IMR-90 (cell line): ENCODE results near the gene UBE2E2. TPM values are rescaled to one million over a fixed set of nuclear protein-coding genes. Genes with fewer than 3 reads are reported as not detected.

Experiments
- ATAC-seq: fragments of 200-7000 bp; cut with Tn5 transposase; 2 replicates; pipeline ENCODE4 v1.9.1; 2020; ENCODE audit warnings: low read depth, mild to moderate bottlenecking, moderate library complexity
- BruUV-seq: library from RNA; stranded (reverse); fragments of 400-500 nt; replicated peaks from 2 replicates; lab custom pipeline; 2021; lab: Mats Ljungman, UMichigan
- CTCF ChIA-PET: fragments of 300-600 bp; formaldehyde crosslinking; extraction: SDS; loops from one replicate; lab custom pipeline; 2021; ENCODE audit warnings: antibody characterized with exemption; lab: Yijun Ruan, JAX
- POLR2A ChIA-PET: fragments of 300-600 bp; sonication (Branson Sonifier 250); formaldehyde crosslinking; loops from one replicate; lab custom pipeline; 2022; ENCODE audit warnings: antibody characterized with exemption; ENCODE audit not compliant: unreplicated experiment; lab: Charles Lee
- DNase-seq: peaks from one replicate; pipeline ENCODE4 v3.0.0; 2013
- H2AFZ ChIP-seq: replicated peaks from 2 replicates; pipeline ENCODE3; 2013; ENCODE audit warnings: low read length, mild to moderate bottlenecking; ENCODE audit not compliant: poor library complexity
- H2AK5ac ChIP-seq: 2 replicates; pipeline ENCODE4 v1.6.1; 2013; ENCODE audit warnings: low read depth, low read length, inconsistent platforms
- H2AK9ac ChIP-seq: replicated peaks from 2 replicates; pipeline ENCODE3; 2013; ENCODE audit warnings: mild to moderate bottlenecking, low read depth, low read length, moderate library complexity; ENCODE audit not compliant: poor library complexity
- H2BK120ac ChIP-seq: 2 replicates; pipeline ENCODE4 v1.6.1; 2013; ENCODE audit warnings: low read depth, low read length, inconsistent platforms
- H2BK15ac ChIP-seq: 3 replicates; pipeline ENCODE4 v1.6.1; 2013; ENCODE audit warnings: low read depth, low read length, inconsistent platforms
- H2BK20ac ChIP-seq: 2 replicates; pipeline ENCODE4 v1.6.1; 2013; ENCODE audit warnings: low read depth, mild to moderate bottlenecking, inconsistent platforms, low read length, moderate library complexity
- H2BK5ac ChIP-seq: 2 replicates; pipeline ENCODE4 v1.6.1; 2013; ENCODE audit warnings: mild to moderate bottlenecking, low read depth, low read length, inconsistent platforms; ENCODE audit not compliant: poor library complexity, severe bottlenecking
- H3K14ac ChIP-seq: replicated peaks from 2 replicates; pipeline ENCODE4 v1.6.1; 2013; ENCODE audit warnings: low read depth, low read length, inconsistent platforms
- H3K18ac ChIP-seq: 2 replicates; pipeline ENCODE4 v1.6.1; 2013; ENCODE audit warnings: low read depth, low read length, control low read depth
- H3K23ac ChIP-seq: 2 replicates; pipeline ENCODE4 v1.6.1; 2013; ENCODE audit warnings: low read depth, low read length, inconsistent platforms
- H3K27ac ChIP-seq: 2 replicates; pipeline ENCODE4 v1.5.1; 2013; ENCODE audit warnings: mild to moderate bottlenecking, control low read depth, low read length; ENCODE audit not compliant: insufficient read depth
- H3K27me3 ChIP-seq: 2 replicates; pipeline ENCODE4 v1.6.1; 2013; ENCODE audit warnings: low read length; ENCODE audit not compliant: control insufficient read depth, insufficient read depth
- H3K36me3 ChIP-seq: 2 replicates; pipeline ENCODE4 v1.6.1; 2013; ENCODE audit warnings: low read length, mixed read lengths; ENCODE audit not compliant: control insufficient read depth, insufficient read depth
- H3K4ac ChIP-seq: 2 replicates; pipeline ENCODE4 v1.6.1; 2013; ENCODE audit warnings: low read depth, low read length, inconsistent platforms
- H3K4me1 ChIP-seq: 2 replicates; pipeline ENCODE4 v1.6.1; 2013; ENCODE audit warnings: low read length, mixed read lengths; ENCODE audit not compliant: control insufficient read depth, insufficient read depth
- H3K4me2 ChIP-seq: 2 replicates; pipeline ENCODE4 v1.6.1; 2013; ENCODE audit warnings: low read depth, mild to moderate bottlenecking, control low read depth, low read length, moderate library complexity
- H3K4me3 ChIP-seq: 2 replicates; pipeline ENCODE4 v1.5.1; 2013; ENCODE audit warnings: low read depth, mild to moderate bottlenecking, control low read depth, low read length, moderate library complexity; ENCODE audit not compliant: insufficient read depth
- H3K56ac ChIP-seq: 2 replicates; pipeline ENCODE4 v1.6.1; 2013; ENCODE audit warnings: low read length, inconsistent platforms; ENCODE audit not compliant: insufficient read depth; ENCODE audit errors: extremely low read depth
- H3K79me1 ChIP-seq, 2 experiments: 2 replicates each; pipeline ENCODE4 v1.6.1; 2013; ENCODE audit warnings: low read length in 2 of 2, inconsistent platforms in 1 of 2, low read depth in 1 of 2
- H3K9ac ChIP-seq: 2 replicates; pipeline ENCODE4 v1.6.1; 2013; ENCODE audit warnings: low read depth, low read length, control low read depth
- H3K9me1 ChIP-seq: 2 replicates; pipeline ENCODE4 v1.6.1; 2013; ENCODE audit warnings: low read length, inconsistent platforms; ENCODE audit not compliant: insufficient read depth
- H3K9me3 ChIP-seq: 2 replicates; pipeline ENCODE4 v1.6.1; 2013; ENCODE audit warnings: low read length; ENCODE audit not compliant: control insufficient read depth, insufficient read depth
- H4K20me1 ChIP-seq: 2 replicates; pipeline ENCODE4 v1.6.1; 2013; ENCODE audit warnings: low read length, inconsistent platforms; ENCODE audit not compliant: insufficient read depth
- H4K5ac ChIP-seq: 2 replicates; pipeline ENCODE4 v1.6.1; 2013; ENCODE audit warnings: mild to moderate bottlenecking, low read depth, low read length, control low read depth
- H4K8ac ChIP-seq, 2 experiments: 2 replicates each; pipeline ENCODE4 v1.6.1; 2013; ENCODE audit warnings: low read depth in 2 of 2, low read length in 2 of 2, control low read depth in 1 of 2, inconsistent platforms in 1 of 2
- H4K91ac ChIP-seq: 2 replicates; pipeline ENCODE4 v1.6.1; 2013; ENCODE audit warnings: low read depth, low read length, inconsistent platforms; ENCODE audit not compliant: insufficient read depth
- MAZ ChIP-seq: IDR thresholded peaks from 2 replicates; pipeline ENCODE4 v1.6.1; 2012; ENCODE audit warnings: low read depth, mild to moderate bottlenecking, low read length, improper control_type of control experiment, moderate library complexity, borderline replicate concordance
- MXI1 ChIP-seq: IDR thresholded peaks from 2 replicates; pipeline ENCODE4 v1.6.1; 2012; ENCODE audit warnings: low read depth, mild to moderate bottlenecking, low read length, moderate library complexity, borderline replicate concordance
- POLR2A ChIP-seq: IDR thresholded peaks from 2 replicates; pipeline ENCODE4 v1.6.1; 2012; ENCODE audit warnings: mild to moderate bottlenecking, low read depth, low read length
- RAD21 ChIP-seq: IDR thresholded peaks from 2 replicates; pipeline ENCODE4 v1.6.1; 2012; ENCODE audit warnings: low read length, improper control_type of control experiment
- RCOR1 ChIP-seq: IDR thresholded peaks from 2 replicates; pipeline ENCODE4 v1.6.1; 2012; ENCODE audit warnings: mild to moderate bottlenecking, low read length, improper control_type of control experiment; ENCODE audit not compliant: insufficient replicate concordance
- SMC3 ChIP-seq: fragments of 150-350 bp; IDR thresholded peaks from 2 replicates; pipeline ENCODE4 v1.6.1; 2016; ENCODE audit warnings: low read depth, mild to moderate bottlenecking, antibody characterized with exemption, low read length, moderate library complexity
- WGBS, 2 experiments: methylation state at CpG; one replicate each; pipeline versions ENCODE4 v1.1.5 to v1.1.7; 2013; ENCODE audit warnings: missing lambda C conversion rate in 2 of 2; ENCODE audit not compliant: insufficient read length in 1 of 2; ENCODE audit errors: extremely low coverage in 2 of 2; 5-methylcytosine and 5-hydroxymethylcytosine counted together
- dilution Hi-C: fragments of 300-500 bp; cut with HindIII; formaldehyde crosslinking; loops from one replicate; pipeline ENCODE4 v1.14.3; 2018; ENCODE audit warnings: low sequenced_read_pairs; ENCODE audit not compliant: unreplicated experiment
- in situ Hi-C: fragments of 300-500 bp; cut with MboI; formaldehyde crosslinking; loops from 3 replicates; pipeline ENCODE4 v1.14.3; 2019; ENCODE audit warnings: low sequenced_read_pairs, inconsistent platforms, mixed read lengths
- intact Hi-C: fragments of 100-400 bp; cut with micrococcal nuclease; formaldehyde crosslinking; loops from 2 replicates; pipeline ENCODE4 v1.10.0; 2022
- polyA plus RNA-seq, 3 experiments: library from polyadenylated mRNA; depleted of rRNA; stranded (reverse); fragments of >200 nt; gene quantifications; 2 replicates each; pipeline ENCODE4 v1.2.3, GENCODE V29; 2012; ENCODE audit warnings: low replicate concordance in 1 of 3
- total RNA-seq: library from RNA; depleted of rRNA; stranded (reverse); fragments of >200 nt; gene quantifications from 2 replicates; pipeline ENCODE4 v1.2.3, GENCODE V29; 2012
- TF ChIP-seq, protein P1 (sequence below): fragments of 150-350 bp; IDR thresholded peaks from 2 replicates; pipeline ENCODE4 v1.6.1; 2017; ENCODE audit warnings: mild to moderate bottlenecking, antibody characterized with exemption, low read length, low read depth
- TF ChIP-seq, protein P2 (sequence below): fragments of 150-350 bp; IDR thresholded peaks from 2 replicates; pipeline ENCODE4 v1.6.1; 2016; ENCODE audit warnings: low read depth, mild to moderate bottlenecking, low read length, moderate library complexity, borderline replicate concordance

Gene UBE2E2
- total and polyA plus RNA-seq, 2 of the 4 experiments (the other 2 are of a cell fraction), result 18.6 to 32.7 TPM

DNA sequence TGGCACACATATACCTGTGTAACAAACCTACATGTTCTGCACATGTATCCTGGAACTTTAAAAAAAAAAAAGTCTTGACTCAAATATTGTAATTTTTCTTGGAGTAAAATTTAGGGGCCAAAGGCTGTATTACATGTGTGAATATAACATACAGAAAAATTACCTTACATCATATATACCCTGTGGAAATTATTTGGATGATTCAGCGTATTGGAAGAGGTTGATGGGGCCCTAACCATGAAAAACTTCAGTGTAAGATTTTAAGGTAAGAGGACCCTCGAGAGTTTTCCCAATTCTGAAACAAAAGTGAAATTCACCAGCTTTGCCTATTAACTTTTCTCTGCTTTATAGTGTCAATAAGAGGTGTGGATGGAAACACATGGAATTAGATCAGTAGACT, 56.4 kb downstream of the UBE2E2 start:
- intact Hi-C loops, result no loop called here
- no peak overlapping the region for H3K56ac ChIP-seq
- H3K36me3 ChIP-seq, result no peaks in the 10 kb centered on the region
- no peak overlapping the region for H3K4me2 ChIP-seq
- no peak overlapping the region for H2AFZ ChIP-seq
- no peak overlapping the region for H3K9ac ChIP-seq
- no peak overlapping the region for H2BK20ac ChIP-seq
- no peak overlapping the region for H2AK5ac ChIP-seq
- dilution Hi-C loops, result no loop called here
- ChIA-PET POLR2A (no interaction called here), CTCF (no interaction called here)
- peaks cover 13 to 15% of the 10 kb centered on the region in 2 experiments for H3K79me1 ChIP-seq
- no peak overlapping the region for H3K4me3 ChIP-seq
- no peak overlapping the region for H4K91ac ChIP-seq
- H3K23ac ChIP-seq, result no peak overlapping the region
- no peak overlapping the region for H2BK15ac ChIP-seq
- H3K4ac ChIP-seq, result no peak overlapping the region
- H3K18ac ChIP-seq, result no peak overlapping the region
- no peak overlapping the region for H4K8ac ChIP-seq
- no peak for DNase-seq
- ATAC-seq, result no peak
- H4K20me1 ChIP-seq, result no peaks in the 10 kb centered on the region
- H2AK9ac ChIP-seq, result no peak overlapping the region
- no TSS peak for BruUV-seq
- no peak overlapping the region for H2BK120ac ChIP-seq
- no CpG with 5 or more reads among the region's 2 CpGs for WGBS, 2 experiments
- in situ Hi-C loops, result no loop called here
- H3K4me1 ChIP-seq, result peaks cover 4% of the 10 kb centered on the region; the same call in 1 of the 2 replicates
- no peaks in the 10 kb centered on the region for H3K27me3 ChIP-seq
- TF ChIP-seq RCOR1 (no peak), MXI1 (no peak), SMC3 (no peak), RAD21 (no peak), POLR2A (no peak), MAZ (no peak)
- TF ChIP-seq, protein P1, sequence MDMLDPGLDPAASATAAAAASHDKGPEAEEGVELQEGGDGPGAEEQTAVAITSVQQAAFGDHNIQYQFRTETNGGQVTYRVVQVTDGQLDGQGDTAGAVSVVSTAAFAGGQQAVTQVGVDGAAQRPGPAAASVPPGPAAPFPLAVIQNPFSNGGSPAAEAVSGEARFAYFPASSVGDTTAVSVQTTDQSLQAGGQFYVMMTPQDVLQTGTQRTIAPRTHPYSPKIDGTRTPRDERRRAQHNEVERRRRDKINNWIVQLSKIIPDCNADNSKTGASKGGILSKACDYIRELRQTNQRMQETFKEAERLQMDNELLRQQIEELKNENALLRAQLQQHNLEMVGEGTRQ, result no peak
- TF ChIP-seq, protein P2, sequence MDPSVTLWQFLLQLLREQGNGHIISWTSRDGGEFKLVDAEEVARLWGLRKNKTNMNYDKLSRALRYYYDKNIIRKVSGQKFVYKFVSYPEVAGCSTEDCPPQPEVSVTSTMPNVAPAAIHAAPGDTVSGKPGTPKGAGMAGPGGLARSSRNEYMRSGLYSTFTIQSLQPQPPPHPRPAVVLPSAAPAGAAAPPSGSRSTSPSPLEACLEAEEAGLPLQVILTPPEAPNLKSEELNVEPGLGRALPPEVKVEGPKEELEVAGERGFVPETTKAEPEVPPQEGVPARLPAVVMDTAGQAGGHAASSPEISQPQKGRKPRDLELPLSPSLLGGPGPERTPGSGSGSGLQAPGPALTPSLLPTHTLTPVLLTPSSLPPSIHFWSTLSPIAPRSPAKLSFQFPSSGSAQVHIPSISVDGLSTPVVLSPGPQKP, result no peak
- H4K5ac ChIP-seq, result no peak overlapping the region
- H3K27ac ChIP-seq, result no peak overlapping the region
- no peaks in the 10 kb centered on the region for H3K9me3 ChIP-seq
- H3K14ac ChIP-seq, result no peak overlapping the region
- H3K9me1 ChIP-seq, result peaks cover 8% of the 10 kb centered on the region; the same call in 1 of the 2 replicates
- H2BK5ac ChIP-seq, result no peak overlapping the region
